HCT116 (cell line): Measurements from ENCODE around the gene DRICH1. TPM values are rescaled to one million over a fixed set of nuclear protein-coding genes. Genes with fewer than 3 reads are reported as not detected.
"Not testable (repeated sequence)": the region's sequence is repeated elsewhere in the genome, so short reads cannot be mapped to it uniquely, and the experiment has no call there.

Experiments
- ATAC-seq: fragments of 200-7000 bp; cut with Tn5 transposase; 2 replicates; pipeline ENCODE4 v1.9.1; 2020; ENCODE audit warnings: mild to moderate bottlenecking, moderate library complexity
- BruUV-seq: library from RNA; stranded (reverse); fragments of 400-500 nt; replicated peaks from 2 replicates; lab custom pipeline; 2021; lab: Mats Ljungman, UMichigan
- CTCF ChIA-PET: fragments of 300-600 bp; sonication (Branson Sonifier 250); formaldehyde crosslinking; loops from one replicate; lab custom pipeline; 2021; ENCODE audit warnings: antibody characterized with exemption; lab: Charles Lee
- POLR2A ChIA-PET: fragments of 300-600, 350-600 bp; sonication (Branson Sonifier 250); formaldehyde crosslinking; loops from one replicate; lab custom pipeline; 2021; ENCODE audit warnings: antibody characterized with exemption; lab: Charles Lee
- RAD21 ChIA-PET, 2 experiments: fragments of 300-600 bp; sonication (Branson Sonifier 250); formaldehyde crosslinking; loops; one replicate each; lab custom pipeline; 2023; ENCODE audit warnings: low total read pairs in 2 of 2; ENCODE audit not compliant: uncharacterized antibody in 2 of 2, unreplicated experiment in 2 of 2, low non-redundant PET in 1 of 2; lab: Charles Lee
- DNase-seq: peaks from one replicate; pipeline ENCODE4 v3.0.0-alpha.2; 2010; ENCODE audit warnings: low read depth, low spot score
- H2AFZ ChIP-seq: fragments of 200-600 bp; shearing (Covaris generic), sonication (generic); 2 replicates; pipeline ENCODE4 v1.6.1; 2017; ENCODE audit warnings: low read depth, mixed run types, mixed read lengths, antibody characterized with exemption, low read length; ENCODE audit not compliant: poor library complexity, severe bottlenecking
- H3K27ac ChIP-seq: 2 replicates; pipeline ENCODE4 v1.5.1; 2012; ENCODE audit warnings: low read depth, low read length
- H3K27me3 ChIP-seq: fragments of 200-600 bp; sonication (generic); 2 replicates; pipeline ENCODE4 v1.6.1; 2016; ENCODE audit warnings: mixed run types, low read length, mixed read lengths; ENCODE audit not compliant: insufficient read depth
- H3K36me3 ChIP-seq, 2 experiments: fragments of 200-500 bp in 1 of 2; fragments of 200-600 bp in 1 of 2; sonication (Bioruptor generic) in 1 of 2; sonication (generic) in 1 of 2; 2 replicates each; pipeline versions ENCODE4 v1.5.1 to v1.6.1; 2014 to 2016; ENCODE audit warnings: low read length in 2 of 2, inconsistent platforms in 1 of 2, mixed read lengths in 1 of 2, mixed run types in 1 of 2; ENCODE audit not compliant: insufficient read depth in 2 of 2, control insufficient read depth in 1 of 2
- H3K4me1 ChIP-seq, 2 experiments: fragments of 200-600 bp in 1 of 2; sonication (generic) in 1 of 2; 2 replicates each; pipeline versions ENCODE4 v1.5.1 to v1.6.1; 2012 to 2017; ENCODE audit warnings: low read length in 2 of 2, inconsistent platforms in 1 of 2, mild to moderate bottlenecking in 1 of 2, mixed read lengths in 1 of 2, mixed run types in 1 of 2, moderate library complexity in 1 of 2; ENCODE audit not compliant: insufficient read depth in 2 of 2, control insufficient read depth in 1 of 2
- H3K4me2 ChIP-seq: fragments of 200-600 bp; sonication (generic); 2 replicates; pipeline ENCODE4 v1.6.1; 2017; ENCODE audit warnings: mixed run types, low read length, mixed read lengths
- H3K4me3 ChIP-seq, 2 experiments: fragments of 200-600 bp in 1 of 2; sonication (generic) in 1 of 2; replicated peaks in 1 of 2; 2 replicates each; pipeline ENCODE4 v1.5.1; 2011 to 2016; ENCODE audit warnings: low read length in 2 of 2, control low read depth in 1 of 2, low read depth in 1 of 2, mild to moderate bottlenecking in 1 of 2, mixed read lengths in 1 of 2, mixed run types in 1 of 2
- H3K79me2 ChIP-seq: fragments of 200-600 bp; sonication (generic); 2 replicates; pipeline ENCODE4 v1.6.1; 2017; ENCODE audit warnings: mild to moderate bottlenecking, mixed run types, low read length, moderate library complexity, mixed read lengths; ENCODE audit not compliant: insufficient read depth
- H3K9ac ChIP-seq: fragments of 200-600 bp; sonication (generic); 2 replicates; pipeline ENCODE4 v1.6.1; 2016; ENCODE audit warnings: low read length, mixed read lengths
- H3K9me2 ChIP-seq: fragments of 200-600 bp; sonication (generic), shearing (Covaris generic); 2 replicates; pipeline ENCODE4 v1.6.1; 2017; ENCODE audit warnings: mixed run types, mild to moderate bottlenecking, moderate library complexity; ENCODE audit not compliant: insufficient read depth
- H3K9me3 ChIP-seq, 2 experiments: fragments of 200-500 bp in 1 of 2; fragments of 200-600 bp in 1 of 2; sonication (Bioruptor generic) in 1 of 2; sonication (generic) in 1 of 2; 2 replicates each; pipeline ENCODE4 v1.6.1; 2014 to 2017; ENCODE audit warnings: low read length in 2 of 2, mixed read lengths in 2 of 2, inconsistent platforms in 1 of 2, low read depth in 1 of 2, mild to moderate bottlenecking in 1 of 2, mixed run types in 1 of 2, moderate library complexity in 1 of 2; ENCODE audit not compliant: control insufficient read depth in 1 of 2, insufficient read depth in 1 of 2
- H4K20me1 ChIP-seq: fragments of 200-600 bp; sonication (generic), shearing (Covaris generic); 2 replicates; pipeline ENCODE4 v1.6.1; 2017; ENCODE audit warnings: mixed run types, mild to moderate bottlenecking, moderate library complexity; ENCODE audit not compliant: insufficient read depth
- ATF3 ChIP-seq: IDR thresholded peaks from 2 replicates; pipeline ENCODE4 v1.6.1; 2012
- EZH2phosphoT487 ChIP-seq: fragments of 200-600 bp; IDR thresholded peaks from 2 replicates; pipeline ENCODE4 v1.6.1; 2018; ENCODE audit warnings: antibody characterized with exemption, borderline replicate concordance
- SRF ChIP-seq: IDR thresholded peaks from 2 replicates; pipeline ENCODE4 v1.6.1; 2012; ENCODE audit warnings: low read depth
- ZFX ChIP-seq: fragments of 450-650 bp; IDR thresholded peaks from 2 replicates; pipeline ENCODE4 v1.6.1; 2017
- intact Hi-C: fragments of 100-400 bp; cut with micrococcal nuclease; formaldehyde crosslinking; loops from 2 replicates; pipeline ENCODE4 v1.10.0; 2022
- total RNA-seq: library from RNA; stranded (reverse); gene quantifications from one replicate; pipeline ENCODE4 v1.2.1, GENCODE V29; 2021; ENCODE audit not compliant: unreplicated experiment
- TF ChIP-seq, protein P1 (sequence below): IDR thresholded peaks from 2 replicates; pipeline ENCODE4 v1.6.1; 2012; ENCODE audit warnings: low read depth

The DRICH1 gene
- total RNA-seq, 1 experiment from 2014 or later: 0.44 TPM

DNA sequence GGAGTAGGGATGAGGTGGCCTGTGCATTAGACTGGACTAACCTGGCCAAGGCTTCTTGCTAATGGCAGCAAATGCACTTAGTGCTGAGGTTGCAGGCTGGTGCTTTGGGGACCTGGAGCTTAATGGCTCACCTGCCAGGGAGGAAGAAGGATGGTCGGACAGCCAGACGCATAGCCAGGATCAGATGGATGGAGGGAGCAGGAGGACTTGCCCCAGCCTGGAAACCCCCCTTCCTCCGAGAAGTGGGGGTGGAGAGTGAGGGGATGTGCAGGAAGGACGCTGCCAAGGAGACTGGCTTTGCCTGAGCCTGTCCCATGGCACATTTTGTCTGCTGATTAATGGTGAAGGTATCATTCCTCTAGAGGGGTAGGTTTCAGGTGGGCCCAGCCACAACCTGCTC, 69.9 kb downstream of the DRICH1 start:
- Histone ChIP-seq H3K4me3 (no peak overlapping the region), H3K4me1 (no peaks in the 10 kb centered on the region), H3K36me3 (no peaks in the 10 kb centered on the region), H4K20me1 (no peaks in the 10 kb centered on the region), H3K9me2 (no peaks in the 10 kb centered on the region), H3K9ac (no peak overlapping the region), H3K4me2 (no peak overlapping the region), H3K9me3 (no peaks in the 10 kb centered on the region), H3K79me2 (no peaks in the 10 kb centered on the region), H3K27me3 (no peaks in the 10 kb centered on the region), H2AFZ (no peak overlapping the region), H3K27ac (no peak overlapping the region)
- intact Hi-C loops: no loop called here
- CTCF ChIA-PET: no interaction called here
- RAD21 ChIA-PET: no interaction called here
- DNase-seq (no peak), ATAC-seq (no peak)
- BruUV-seq: no TSS peak
- no peak for TF ChIP-seq SRF
- TF ChIP-seq ZFX: no peak
- TF ChIP-seq EZH2phosphoT487: no peak
- TF ChIP-seq ATF3: no peak
- TF ChIP-seq, protein P1, sequence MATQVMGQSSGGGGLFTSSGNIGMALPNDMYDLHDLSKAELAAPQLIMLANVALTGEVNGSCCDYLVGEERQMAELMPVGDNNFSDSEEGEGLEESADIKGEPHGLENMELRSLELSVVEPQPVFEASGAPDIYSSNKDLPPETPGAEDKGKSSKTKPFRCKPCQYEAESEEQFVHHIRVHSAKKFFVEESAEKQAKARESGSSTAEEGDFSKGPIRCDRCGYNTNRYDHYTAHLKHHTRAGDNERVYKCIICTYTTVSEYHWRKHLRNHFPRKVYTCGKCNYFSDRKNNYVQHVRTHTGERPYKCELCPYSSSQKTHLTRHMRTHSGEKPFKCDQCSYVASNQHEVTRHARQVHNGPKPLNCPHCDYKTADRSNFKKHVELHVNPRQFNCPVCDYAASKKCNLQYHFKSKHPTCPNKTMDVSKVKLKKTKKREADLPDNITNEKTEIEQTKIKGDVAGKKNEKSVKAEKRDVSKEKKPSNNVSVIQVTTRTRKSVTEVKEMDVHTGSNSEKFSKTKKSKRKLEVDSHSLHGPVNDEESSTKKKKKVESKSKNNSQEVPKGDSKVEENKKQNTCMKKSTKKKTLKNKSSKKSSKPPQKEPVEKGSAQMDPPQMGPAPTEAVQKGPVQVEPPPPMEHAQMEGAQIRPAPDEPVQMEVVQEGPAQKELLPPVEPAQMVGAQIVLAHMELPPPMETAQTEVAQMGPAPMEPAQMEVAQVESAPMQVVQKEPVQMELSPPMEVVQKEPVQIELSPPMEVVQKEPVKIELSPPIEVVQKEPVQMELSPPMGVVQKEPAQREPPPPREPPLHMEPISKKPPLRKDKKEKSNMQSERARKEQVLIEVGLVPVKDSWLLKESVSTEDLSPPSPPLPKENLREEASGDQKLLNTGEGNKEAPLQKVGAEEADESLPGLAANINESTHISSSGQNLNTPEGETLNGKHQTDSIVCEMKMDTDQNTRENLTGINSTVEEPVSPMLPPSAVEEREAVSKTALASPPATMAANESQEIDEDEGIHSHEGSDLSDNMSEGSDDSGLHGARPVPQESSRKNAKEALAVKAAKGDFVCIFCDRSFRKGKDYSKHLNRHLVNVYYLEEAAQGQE: no peak
- POLR2A ChIA-PET: no interaction called here

DNA sequence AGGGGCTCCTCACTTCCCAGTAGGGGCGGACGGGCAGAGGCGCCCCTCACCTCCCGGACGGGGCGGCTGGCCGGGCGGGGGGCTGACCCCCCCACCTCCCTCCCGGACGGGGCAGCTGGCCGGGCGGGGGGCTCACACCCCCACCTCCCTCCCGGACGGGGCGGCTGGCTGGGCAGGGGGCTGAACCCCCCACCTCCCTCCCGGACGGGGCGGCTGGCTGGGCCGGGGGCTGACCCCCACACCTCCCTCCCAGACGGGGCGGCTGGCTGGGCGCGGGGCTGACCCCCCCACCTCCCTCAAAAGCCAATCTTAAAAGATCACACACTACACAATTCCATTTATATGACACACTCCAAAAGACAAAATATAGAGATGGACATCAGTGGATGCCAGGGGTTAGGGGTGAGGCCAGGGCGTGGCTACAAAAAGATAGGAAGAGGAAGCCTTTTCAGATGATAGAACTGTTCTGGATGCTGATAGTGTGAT, 71.1 kb downstream of the DRICH1 start:
- H3K4me2 ChIP-seq, ATAC-seq, H3K36me3 ChIP-seq, H2AFZ ChIP-seq, H3K4me3 ChIP-seq, H3K9ac ChIP-seq, H3K4me1 ChIP-seq, H3K79me2 ChIP-seq, RAD21 ChIA-PET, CTCF ChIA-PET, H3K27ac ChIP-seq, H3K9me2 ChIP-seq, DNase-seq, H4K20me1 ChIP-seq, BruUV-seq, intact Hi-C loops, POLR2A ChIA-PET, H3K9me3 ChIP-seq, H3K27me3 ChIP-seq: not testable (repeated sequence)

DNA sequence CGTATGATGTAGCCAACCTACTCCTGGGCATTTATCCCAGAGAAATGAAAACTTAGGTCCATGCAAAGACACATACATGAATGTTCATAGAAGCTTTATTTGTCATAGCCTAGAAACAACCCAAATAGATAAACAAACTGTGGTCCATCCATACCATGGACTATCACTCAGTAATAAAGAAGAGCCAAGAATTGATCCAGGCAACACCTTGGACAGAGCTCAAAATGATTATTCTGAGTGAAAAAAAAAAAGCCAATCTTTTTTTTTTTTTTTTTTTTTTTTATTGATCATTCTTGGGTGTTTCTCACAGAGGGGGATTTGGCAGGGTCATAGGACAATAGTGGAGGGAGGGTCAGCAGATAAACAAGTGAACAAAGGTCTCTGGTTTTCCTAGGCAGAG, 71.9 kb downstream of the DRICH1 start:
- BruUV-seq: not testable (repeated sequence)

More for the DNA sequence above, 71.9 kb downstream of the DRICH1 start:
- H3K9me2 ChIP-seq, H3K36me3 ChIP-seq, DNase-seq, H3K9me3 ChIP-seq, H3K4me3 ChIP-seq, H3K27ac ChIP-seq, H3K27me3 ChIP-seq, H3K9ac ChIP-seq, CTCF ChIA-PET, intact Hi-C loops, H3K4me2 ChIP-seq, H3K79me2 ChIP-seq, ATAC-seq, POLR2A ChIA-PET, H4K20me1 ChIP-seq, RAD21 ChIA-PET, H3K4me1 ChIP-seq, H2AFZ ChIP-seq: not testable (repeated sequence)
